HG03103 (cell line): Measurements from ENCODE around the gene MFSD12.
"Not testable (repeated sequence)": the region's sequence is repeated elsewhere in the genome, so short reads cannot be mapped to it uniquely, and the experiment has no call there.

Experiments used
- ATAC-seq: cut with Tn5 transposase; IDR thresholded peaks from one replicate; pipeline ENCODE4 v1.9.1; 2021; ENCODE audit warnings: low read depth; ENCODE audit not compliant: unreplicated experiment

Gene MFSD12

GRCh38 chr19:3511506-3512251 is 45.7 kb downstream of the MFSD12 start:
- ATAC-seq = no peak

- no peak for ATAC-seq
These were observed 46.7 kb downstream of the MFSD12 start for GRCh38 chr19:3510727-3511126.

DNA sequence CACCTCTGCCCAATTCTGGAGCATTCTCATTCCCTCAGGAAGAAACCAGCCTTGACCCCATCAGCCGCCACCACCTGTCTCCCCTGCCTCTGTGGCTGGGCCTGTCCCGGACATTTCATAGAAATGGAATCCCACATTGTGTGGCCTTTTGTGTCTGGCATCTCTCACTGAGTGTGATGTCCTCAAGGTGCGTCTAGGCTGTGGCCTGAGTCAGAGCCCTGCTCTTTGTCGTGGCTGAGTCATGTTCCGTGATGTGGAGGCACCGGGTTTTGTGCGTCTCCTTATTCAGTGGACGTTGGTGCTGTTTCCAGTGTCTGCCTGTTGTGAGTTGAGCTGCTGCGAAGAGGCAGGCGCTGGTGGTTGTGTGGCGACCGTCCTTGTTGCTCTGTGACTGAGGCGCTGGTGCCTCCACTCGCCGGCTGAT is 47.8 kb downstream of the MFSD12 start:
- no peak for ATAC-seq

- ATAC-seq = no peak
These were observed 48.4 kb downstream of the MFSD12 start for GRCh38 chr19:3508771-3509535.

DNA sequence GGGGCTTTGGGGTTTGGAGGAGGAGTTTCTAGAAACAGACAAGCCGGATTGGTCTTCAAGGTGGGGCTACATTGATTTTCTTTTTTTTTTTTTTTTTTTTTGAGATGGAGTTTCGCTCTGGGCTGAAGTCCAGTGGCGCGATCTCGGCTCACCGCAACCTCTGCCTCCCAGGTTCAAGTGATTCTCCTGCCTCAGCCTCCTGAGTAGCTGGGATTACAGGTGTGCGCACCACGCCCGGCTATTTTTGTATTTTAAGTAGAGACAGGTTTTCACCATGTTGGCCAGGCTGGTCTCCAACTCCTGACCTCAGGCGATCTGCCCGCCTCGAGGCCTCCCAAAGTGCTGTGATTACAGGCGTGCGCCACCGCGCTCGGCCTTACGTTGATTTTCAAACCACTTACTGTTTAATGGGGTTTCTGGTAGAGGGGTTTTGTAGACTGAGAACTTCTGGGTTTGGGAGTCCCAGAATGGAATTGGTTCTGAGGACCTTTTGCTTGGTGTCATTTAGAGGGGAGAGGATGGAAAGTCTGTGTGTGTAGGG is 49.2 kb downstream of the MFSD12 start:
- not testable (repeated sequence) for ATAC-seq

DNA sequence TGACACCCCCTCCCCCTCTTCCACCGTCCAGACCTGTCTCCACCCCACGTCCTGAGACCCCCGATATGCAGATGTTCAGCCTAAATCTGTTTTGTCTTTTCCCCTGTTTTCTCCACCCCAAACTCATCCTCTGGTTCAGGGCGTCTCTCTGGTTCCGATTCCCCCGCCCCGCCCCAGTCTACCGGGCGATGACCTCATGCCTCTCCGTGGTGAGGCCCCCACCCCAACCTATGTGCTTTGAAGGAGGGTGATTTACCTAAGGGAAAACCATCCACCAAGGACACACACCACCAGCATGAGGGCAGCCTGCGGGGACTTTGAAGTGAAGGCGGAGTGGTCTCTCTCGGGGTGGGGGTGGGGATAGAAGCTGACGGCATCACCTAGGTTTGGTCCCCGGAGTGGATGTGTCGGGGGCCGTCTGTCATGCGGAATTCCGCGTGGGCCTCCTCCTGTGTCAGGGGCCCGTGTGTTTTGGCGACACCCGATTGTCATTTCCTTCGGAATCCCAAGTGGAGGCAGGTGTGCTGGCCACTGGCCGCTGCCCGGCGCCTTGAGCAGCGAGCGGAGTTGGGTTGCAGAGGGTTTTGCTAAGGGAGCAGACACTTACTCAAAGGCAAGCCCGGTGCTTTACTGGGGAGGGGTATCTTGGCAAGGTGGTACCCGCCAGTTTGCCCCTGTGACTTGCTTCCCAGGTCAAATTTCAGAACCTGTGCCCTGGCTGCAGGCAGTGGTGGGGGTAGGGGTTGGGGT is 49.8 kb downstream of the MFSD12 start:
- no peak for ATAC-seq

DNA sequence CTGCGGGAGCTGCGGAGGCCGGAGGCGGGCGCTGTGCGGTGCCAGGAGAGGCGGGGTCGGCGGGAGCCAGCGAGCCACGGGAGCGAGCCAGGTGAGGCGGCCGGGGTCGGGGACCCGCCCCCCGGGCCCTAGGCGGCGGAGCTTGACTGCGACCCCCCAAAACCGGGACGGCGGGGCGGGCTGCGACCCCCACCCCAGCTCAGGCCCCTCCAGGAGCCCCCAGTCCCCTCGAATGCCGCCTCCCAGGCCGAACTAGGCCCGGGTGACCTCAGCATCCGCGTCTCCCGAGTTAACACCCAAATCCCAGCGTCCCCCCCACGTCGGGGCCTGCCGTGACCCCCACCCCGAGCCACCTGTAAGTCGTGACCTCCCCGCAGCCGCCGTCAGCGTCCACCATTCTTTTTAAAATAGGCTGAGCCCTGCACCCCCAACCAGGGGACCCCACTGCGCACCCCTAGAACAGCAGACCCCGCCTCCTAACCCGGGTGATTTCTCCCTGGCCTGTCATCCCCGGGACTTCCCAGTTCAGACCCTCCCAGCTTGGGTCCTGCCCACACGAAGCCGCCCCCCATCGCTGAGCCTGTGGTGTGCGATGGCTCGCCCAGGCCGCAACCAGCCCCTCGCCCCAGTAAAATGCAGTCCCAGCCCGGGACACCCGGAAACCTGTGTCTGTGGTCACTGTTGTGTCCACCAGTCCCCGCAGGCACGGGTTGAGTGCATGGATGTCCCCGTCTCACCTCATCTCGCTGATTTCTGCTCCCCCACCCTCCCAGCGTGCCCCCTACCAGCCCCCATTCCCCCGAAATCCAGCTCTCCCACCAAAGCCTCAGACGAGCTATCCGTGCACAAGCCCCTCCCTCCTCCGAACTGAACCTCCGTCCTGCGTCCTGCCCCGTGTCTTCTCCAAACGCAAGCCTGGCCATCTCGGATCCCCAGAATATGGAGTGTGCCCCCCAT is 50.7 kb downstream of the MFSD12 start:
- no peak for ATAC-seq

DNA sequence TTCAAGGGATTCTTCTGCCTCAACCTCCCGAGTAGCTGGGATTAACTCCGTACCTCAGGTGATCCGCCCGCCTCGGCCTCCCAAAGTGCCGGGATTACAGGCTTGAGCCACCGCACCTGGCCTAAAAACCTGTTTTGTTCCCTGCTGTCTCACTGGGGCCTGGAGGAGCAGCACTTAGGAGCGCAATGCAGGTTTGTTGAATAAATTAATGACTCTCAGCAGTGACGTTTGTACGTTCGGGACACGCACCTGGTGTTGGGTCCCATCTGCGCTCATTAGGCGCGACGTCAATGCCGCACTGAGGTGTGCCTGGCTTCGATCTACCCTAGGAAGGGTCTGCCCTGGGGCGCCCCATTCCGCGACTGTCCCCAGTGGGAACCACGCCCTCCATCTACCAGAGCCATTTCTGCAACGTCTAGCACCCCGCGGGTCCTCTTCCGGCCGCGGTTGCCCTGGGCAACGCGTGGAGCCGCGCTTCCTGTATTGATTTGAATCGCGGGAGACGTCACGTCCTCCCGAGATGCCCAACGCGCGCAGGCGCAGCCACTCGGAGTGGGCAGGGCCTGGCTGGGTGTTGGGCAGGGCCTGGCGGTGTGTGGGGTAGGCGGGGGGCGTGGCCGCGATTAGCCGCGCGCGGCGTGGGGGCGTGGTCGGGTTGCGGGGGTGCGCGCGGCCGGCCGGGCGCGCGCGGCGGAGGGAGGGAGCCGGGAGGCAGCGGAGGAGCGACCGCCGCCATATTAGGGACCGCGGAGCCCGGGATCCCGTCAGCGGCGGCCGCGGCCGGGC is 51.6 kb downstream of the MFSD12 start, which contains the start of gene FZR1:
Gene FZR1, plus strand, starts transcription at position 714 of the 786 bp plus-strand sequence. CDS start 16,679 bp downstream, outside the sequence.
- peak; percentile 90 for ATAC-seq

GRCh38 chr19:3504735-3505134 is 52.7 kb downstream of the MFSD12 start:
- ATAC-seq = no peak

DNA sequence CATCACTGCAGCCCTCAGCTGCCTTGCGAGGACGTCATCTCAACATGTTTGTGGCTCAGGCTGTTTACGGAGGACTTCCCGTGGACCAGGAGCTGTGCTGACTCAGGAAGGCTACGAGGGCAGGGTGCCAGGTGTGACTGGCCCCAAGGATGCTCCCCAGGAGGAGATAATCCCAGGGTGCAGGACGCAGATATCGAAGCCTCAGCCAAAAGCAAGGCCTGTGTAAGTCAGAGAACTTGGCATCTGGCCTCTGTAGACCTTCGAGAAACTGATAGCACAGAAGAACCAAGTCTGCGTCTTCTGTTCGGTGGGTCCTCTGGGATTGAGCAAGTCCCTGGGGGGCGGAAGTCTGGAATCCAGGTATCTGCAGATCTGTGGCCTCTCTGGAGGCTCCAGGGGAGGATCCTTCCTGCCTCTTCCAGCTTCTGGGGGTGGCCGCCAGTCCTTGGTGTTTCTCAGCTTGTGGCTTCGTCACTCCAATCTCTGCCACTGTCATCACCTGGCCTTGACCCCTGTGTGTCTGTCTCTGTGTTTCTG is 54.3 kb downstream of the MFSD12 start:
- no peak for ATAC-seq

GRCh38 chr19:3501780-3502179 is 55.6 kb downstream of the MFSD12 start:
- no peak for ATAC-seq

- peak; percentile 67 for ATAC-seq
These were observed 56.8 kb downstream of the MFSD12 start, which contains the start of gene DOHH for GRCh38 chr19:3500429-3501101. Gene DOHH, minus strand, starts transcription at chr19:3500674. Its CDS starts 3,860 bp downstream, at chr19:3496814.

DNA sequence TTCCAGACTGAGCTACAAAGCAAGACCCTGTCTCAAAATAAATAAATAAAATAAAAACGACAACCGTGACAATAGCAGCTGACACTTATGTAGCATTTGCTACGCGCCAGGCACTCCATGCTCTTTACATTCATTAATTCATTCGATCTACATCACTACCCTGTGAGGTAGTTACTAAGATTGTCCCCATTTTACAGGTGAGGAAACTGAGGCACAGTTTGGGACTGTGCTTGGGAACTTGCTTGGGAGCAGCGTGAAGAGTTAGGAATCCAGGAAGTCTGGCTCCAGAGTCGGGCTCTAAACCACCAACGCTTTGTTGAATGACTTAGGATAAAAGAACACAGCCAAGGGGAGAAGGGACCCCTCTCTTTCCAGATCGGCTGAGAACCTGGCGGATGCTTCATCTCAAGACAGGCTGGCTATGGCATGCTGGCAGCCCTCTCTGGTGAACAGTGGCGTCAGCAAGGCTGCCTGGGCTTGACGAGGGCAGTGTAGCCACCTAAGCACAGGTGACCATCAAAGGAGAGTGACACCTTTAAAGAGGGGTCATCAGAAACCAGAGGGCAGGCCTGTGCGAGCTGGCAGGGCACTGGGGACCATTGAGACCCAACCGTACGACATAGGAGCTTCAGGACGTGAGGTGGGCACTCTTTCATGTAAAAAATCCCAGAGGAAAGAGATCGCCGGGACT is 57.5 kb downstream of the MFSD12 start:
- ATAC-seq = no peak

GRCh38 chr19:3497757-3498520 is 59.4 kb downstream of the MFSD12 start:
- ATAC-seq = no peak

DNA sequence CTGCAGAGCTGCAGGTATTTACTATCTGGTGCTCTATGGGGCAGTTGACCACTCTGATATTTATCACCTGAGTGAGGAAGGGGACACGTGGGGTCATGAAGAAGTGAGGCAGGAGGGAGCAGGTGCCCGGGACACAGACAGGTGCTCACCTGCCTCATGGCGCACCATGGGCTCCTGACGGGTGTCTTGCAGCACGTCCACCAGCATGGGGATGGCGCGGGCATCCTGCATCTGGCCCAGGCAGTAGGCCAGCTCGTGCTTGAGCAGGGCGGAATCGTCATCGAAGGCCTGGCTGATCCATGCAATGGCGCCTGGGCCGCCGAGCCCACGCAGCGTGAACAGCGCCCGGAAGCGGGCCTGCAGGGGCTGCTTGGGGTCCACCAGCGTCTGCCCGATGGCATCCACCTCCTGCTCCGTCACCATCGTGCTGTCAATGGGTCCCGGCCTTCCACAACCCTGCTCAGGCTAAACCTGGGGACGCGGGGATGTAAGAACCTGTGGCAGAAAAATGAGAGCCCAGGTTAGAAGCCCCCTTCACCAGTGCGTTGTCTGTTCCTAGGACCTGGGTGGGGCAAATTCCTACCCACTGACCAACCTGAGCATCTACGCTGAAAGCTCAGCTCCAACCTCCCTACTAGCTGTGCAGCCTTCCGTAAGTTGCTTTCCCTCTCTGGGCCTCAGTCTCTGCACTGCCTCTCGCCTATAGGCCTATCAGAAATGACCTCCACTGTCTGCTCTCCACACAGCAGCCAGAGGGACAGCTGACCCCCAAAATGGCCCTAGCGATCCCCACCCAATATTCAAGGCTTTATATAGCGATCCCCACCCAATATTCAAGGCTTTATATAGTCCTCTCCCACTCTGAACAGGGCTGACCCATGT is 60.8 kb downstream of the MFSD12 start:
- ATAC-seq = no peak

DNA sequence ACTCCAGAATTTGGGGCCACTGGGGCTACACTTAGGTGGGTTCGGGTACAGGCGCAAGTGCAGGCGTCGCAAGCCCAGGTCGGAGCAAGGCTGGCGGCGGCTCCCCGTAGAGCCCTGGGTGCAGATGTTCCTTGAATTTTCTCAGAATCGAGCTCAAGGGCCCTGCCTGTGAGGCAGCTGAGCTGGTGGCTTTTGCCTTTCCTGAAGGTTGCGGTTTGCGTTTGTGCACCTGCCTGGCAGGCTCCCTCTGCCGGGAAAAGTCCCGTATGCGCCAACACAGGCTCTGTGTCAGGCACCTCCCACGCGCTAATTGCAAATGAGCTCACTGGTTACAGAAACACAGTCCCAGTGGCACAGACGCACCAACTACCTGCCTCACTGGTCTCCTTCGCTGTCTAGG is 62.8 kb downstream of the MFSD12 start:
- no peak for ATAC-seq
